ENCODE data around the gene FAM78A.

Gene FAM78A

GRCh38 chr9:131302244-131303075 lies 26.1 kb upstream of the FAM78A start:
- DNase-seq (ENCODE audit: low spot score) = no peak

GRCh38 chr9:131300444-131300843 lies 24.1 kb upstream of the FAM78A start:
- no peak for DNase-seq (ENCODE audit: low spot score)

GRCh38 chr9:131299961-131300347 lies 23.6 kb upstream of the FAM78A start:
- DNase-seq (ENCODE audit: low spot score) = no peak

GRCh38 chr9:131299346-131299960 lies 23.1 kb upstream of the FAM78A start:
- DNase-seq (ENCODE audit: low spot score) = no peak

GRCh38 chr9:131298816-131299215 lies 22.5 kb upstream of the FAM78A start:
- no peak for DNase-seq (ENCODE audit: low spot score)

GRCh38 chr9:131298341-131298740 lies 22.0 kb upstream of the FAM78A start:
- no peak for DNase-seq (ENCODE audit: low spot score)

- DNase-seq (ENCODE audit: low spot score) = no peak
Measured at GRCh38 chr9:131297903-131298302, 21.6 kb upstream of the FAM78A start.

- no peak for DNase-seq (ENCODE audit: low spot score)
Measured at GRCh38 chr9:131296906-131297500, 20.7 kb upstream of the FAM78A start.

- DNase-seq (ENCODE audit: low spot score) = no peak
Measured at GRCh38 chr9:131296460-131296859, 20.1 kb upstream of the FAM78A start.

- DNase-seq (ENCODE audit: low spot score) = no peak
Measured at GRCh38 chr9:131292937-131293336, 16.6 kb upstream of the FAM78A start.

- no peak for DNase-seq (ENCODE audit: low spot score)
Measured at GRCh38 chr9:131291795-131292315, 15.5 kb upstream of the FAM78A start.

- no peak for DNase-seq (ENCODE audit: low spot score)
Measured at GRCh38 chr9:131290767-131291370, 14.6 kb upstream of the FAM78A start.

- no peak for DNase-seq (ENCODE audit: low spot score)
Measured at GRCh38 chr9:131290036-131290766, 13.9 kb upstream of the FAM78A start.

GRCh38 chr9:131289301-131290035 lies 13.2 kb upstream of the FAM78A start, which contains the start of gene PLPP7:
PLPP7 (plus strand) TSS chr9:131289723; CDS start chr9:131289998, 275 bp downstream.
- DNase-seq (ENCODE audit: low spot score) = no peak

GRCh38 chr9:131288217-131288616 lies 11.9 kb upstream of the FAM78A start:
- no peak for DNase-seq (ENCODE audit: low spot score)

- DNase-seq (ENCODE audit: low spot score) = no peak
Measured at GRCh38 chr9:131287359-131287758, 11.0 kb upstream of the FAM78A start.

GRCh38 chr9:131284856-131285255 lies 8.5 kb upstream of the FAM78A start:
- DNase-seq (ENCODE audit: low spot score) = no peak

GRCh38 chr9:131282688-131283422 lies 6.5 kb upstream of the FAM78A start:
- peak; percentile 62 for DNase-seq (ENCODE audit: low spot score)

- DNase-seq (ENCODE audit: low spot score) = no peak
Measured at GRCh38 chr9:131282175-131282574, 5.9 kb upstream of the FAM78A start.

All from D341Med (cell line).